ENCODE data around the gene VDR.

VDR gene

DNA sequence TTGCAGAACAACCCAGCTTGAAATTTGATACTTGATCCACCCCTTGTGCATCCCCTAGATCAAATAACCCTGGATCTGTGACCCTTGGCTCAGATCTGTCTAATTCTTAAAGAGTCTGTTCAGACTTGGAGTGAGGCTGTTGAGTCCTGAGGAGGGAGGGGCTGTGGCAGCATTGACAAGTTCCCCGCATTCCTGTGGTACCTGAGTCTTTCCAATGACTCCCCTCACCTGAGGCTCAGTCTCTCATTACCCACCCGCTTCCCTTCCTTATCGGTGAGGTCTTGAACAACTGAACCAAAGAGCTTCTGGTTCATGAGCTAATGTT, 69.0 kb downstream of the VDR start:
- no peak for TF ChIP-seq Cebpa-rat (IDR thresholded peaks at IDR 0.05)

GRCh38 chr12:47835006-47835830, 69.6 kb downstream of the VDR start:
- H3K27me3 ChIP-seq: no peaks in the 10 kb centered on the region
- H3K4me2 ChIP-seq: peak overlapping the region; percentile 31 to 91 (median 63)
- H3K4me1 ChIP-seq: peaks cover 34 to 88% (median 55%) of the 10 kb centered on the region in 10 experiments
- no peaks in the 10 kb centered on the region for H4K20me1 ChIP-seq
- no peak for TF ChIP-seq Cebpa-rat (IDR thresholded peaks at IDR 0.05)
- peak overlapping the region in 4 of 11 experiments; percentile 17 to 60 (median 51); a peak in 4 of 22 replicates for H3K27ac ChIP-seq
- no peaks in the 10 kb centered on the region for H3K9me3 ChIP-seq (replicated peaks in 1 of 11)
- peak overlapping the region in 1 of 11 experiments; percentile 9; a peak in 3 of 22 replicates for H3K9ac ChIP-seq
- no peak overlapping the region for H3K4me3 ChIP-seq
- H3K36me3 ChIP-seq: no peaks in the 10 kb centered on the region

More for the DNA sequence above, 69.0 kb downstream of the VDR start:
- Histone ChIP-seq H3K27me3 (no peaks in the 10 kb centered on the region), H3K27ac (peak overlapping the region in 1 of 11 experiments; percentile 60; a peak in 1 of 22 replicates), H3K4me1 (peaks cover 34 to 82% (median 55%) of the 10 kb centered on the region in 10 experiments), H3K4me3 (no peak overlapping the region), H4K20me1 (no peaks in the 10 kb centered on the region), H3K9ac (no peak overlapping the region; a peak in 1 of 22 replicates), H3K36me3 (no peaks in the 10 kb centered on the region), H3K4me2 (peak overlapping the region; percentile 31 to 91 (median 63); a peak in 17 of 22 replicates), H3K9me3 (replicated peaks in 1 of 11) (no peaks in the 10 kb centered on the region)

- Histone ChIP-seq H3K27ac (peak overlapping the region in 5 of 11 experiments; percentile 3 to 60 (median 44); a peak in 9 of 22 replicates), H3K27me3 (no peaks in the 10 kb centered on the region), H3K36me3 (no peaks in the 10 kb centered on the region), H3K9me3 (replicated peaks in 1 of 11) (no peaks in the 10 kb centered on the region), H3K4me1 (peaks cover 41 to 97% (median 59%) of the 10 kb centered on the region in 10 experiments), H3K4me2 (peak overlapping the region; percentile 31 to 91 (median 63)), H3K9ac (peak overlapping the region in 2 of 11 experiments; percentile 9 to 39; a peak in 4 of 22 replicates), H4K20me1 (no peaks in the 10 kb centered on the region), H3K4me3 (no peak overlapping the region)
- no peak for TF ChIP-seq Cebpa-rat (IDR thresholded peaks at IDR 0.05)
Measured at GRCh38 chr12:47834199-47834903, 70.4 kb downstream of the VDR start.

GRCh38 chr12:47833591-47834012, 71.2 kb downstream of the VDR start:
- peak overlapping the region in 2 of 11 experiments; percentile 26 to 39; a peak in 2 of 22 replicates for H3K9ac ChIP-seq
- no peak overlapping the region for H3K4me3 ChIP-seq
- H3K4me2 ChIP-seq: peak overlapping the region in 10 of 11 experiments; percentile 10 to 91 (median 67); a peak in 16 of 22 replicates
- H3K36me3 ChIP-seq: no peaks in the 10 kb centered on the region
- peak overlapping the region in 4 of 11 experiments; percentile 28 to 60 (median 58); a peak in 7 of 22 replicates for H3K27ac ChIP-seq
- no peaks in the 10 kb centered on the region for H4K20me1 ChIP-seq
- TF ChIP-seq Cebpa-rat (IDR thresholded peaks at IDR 0.05): no peak
- no peaks in the 10 kb centered on the region for H3K27me3 ChIP-seq
- peaks cover 48 to 98% (median 67%) of the 10 kb centered on the region in 10 experiments for H3K4me1 ChIP-seq
- H3K9me3 ChIP-seq (replicated peaks in 1 of 11): no peaks in the 10 kb centered on the region

DNA sequence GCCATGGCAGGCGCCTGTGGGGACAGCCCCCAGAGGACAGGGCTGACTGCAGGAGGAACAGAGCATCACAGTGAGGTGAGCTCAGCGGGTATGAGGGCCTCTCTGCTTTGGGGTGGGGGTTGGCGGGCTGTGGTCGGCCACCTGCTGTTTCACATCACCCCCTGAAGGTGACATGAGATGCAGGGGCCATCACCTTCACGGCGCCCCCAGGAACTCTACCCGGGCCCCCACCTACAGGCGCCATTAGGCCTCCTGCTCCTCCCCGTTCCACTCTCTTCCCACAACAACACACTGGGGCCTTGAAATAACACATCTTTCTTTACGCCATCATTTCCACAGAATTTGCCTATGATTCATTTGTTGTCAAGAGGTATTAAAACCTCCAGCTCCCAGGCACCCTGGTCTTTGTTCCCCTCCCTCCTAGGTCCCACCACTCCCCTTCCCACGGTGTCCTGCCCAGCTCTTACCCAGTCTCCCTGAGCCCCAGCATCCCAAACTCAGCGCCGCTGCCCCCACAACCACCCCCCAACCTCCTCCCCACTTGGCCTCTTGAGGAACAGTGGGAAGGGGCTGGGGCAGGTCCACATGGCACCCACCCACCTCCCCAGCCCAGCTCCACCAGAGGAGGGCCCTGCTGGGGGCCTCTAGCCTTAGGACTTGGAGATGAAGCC, 72.4 kb downstream of the VDR start:
- H4K20me1 ChIP-seq: no peaks in the 10 kb centered on the region
- H3K36me3 ChIP-seq: no peaks in the 10 kb centered on the region
- peak overlapping the region; percentile 17 to 91 (median 63); a peak in 20 of 22 replicates for H3K4me2 ChIP-seq
- TF ChIP-seq Cebpa-rat (IDR thresholded peaks at IDR 0.05): no peak
- H3K9ac ChIP-seq: peak overlapping the region in 2 of 11 experiments; percentile 23 to 25; a peak in 3 of 22 replicates
- peaks cover 57 to 99% (median 74%) of the 10 kb centered on the region in 10 experiments for H3K4me1 ChIP-seq
- H3K27me3 ChIP-seq: no peaks in the 10 kb centered on the region
- no peaks in the 10 kb centered on the region for H3K9me3 ChIP-seq (replicated peaks in 1 of 11)
- peak overlapping the region in 6 of 11 experiments; percentile 23 to 60 (median 56); a peak in 11 of 22 replicates for H3K27ac ChIP-seq
- H3K4me3 ChIP-seq: no peak overlapping the region

GRCh38 chr12:47829584-47829983, 75.2 kb downstream of the VDR start:
- no peaks in the 10 kb centered on the region for H3K36me3 ChIP-seq
- H3K4me1 ChIP-seq: peaks cover 45 to 99% (median 70%) of the 10 kb centered on the region in 10 experiments
- peak overlapping the region in 1 of 10 experiments; percentile 7; a peak in 2 of 20 replicates for H3K4me3 ChIP-seq
- peak overlapping the region in 9 of 11 experiments; percentile 15 to 72 (median 62); a peak in 14 of 22 replicates for H3K27ac ChIP-seq
- peak overlapping the region in 4 of 11 experiments; percentile 25 to 56 (median 48); a peak in 2 of 22 replicates for H3K9ac ChIP-seq
- no peaks in the 10 kb centered on the region for H4K20me1 ChIP-seq
- H3K4me2 ChIP-seq: peak overlapping the region; percentile 70 to 93 (median 80)
- H3K27me3 ChIP-seq: no peaks in the 10 kb centered on the region
- TF ChIP-seq Cebpa-rat (IDR thresholded peaks at IDR 0.05): no peak
- no peaks in the 10 kb centered on the region for H3K9me3 ChIP-seq (replicated peaks in 1 of 11)

- Histone ChIP-seq H3K27ac (peak overlapping the region in 10 of 11 experiments; percentile 15 to 72 (median 61); a peak in 16 of 22 replicates), H3K4me3 (peak overlapping the region in 1 of 10 experiments; percentile 7; a peak in 2 of 20 replicates), H3K9ac (peak overlapping the region in 6 of 11 experiments; percentile 25 to 56 (median 40); a peak in 6 of 22 replicates)
Measured at GRCh38 chr12:47828976-47829482, 75.8 kb downstream of the VDR start.

More at GRCh38 chr12:47828976-47829482, 75.8 kb downstream of the VDR start:
- H3K9me3 ChIP-seq (replicated peaks in 1 of 11): no peaks in the 10 kb centered on the region
- no peaks in the 10 kb centered on the region for H3K27me3 ChIP-seq
- no peaks in the 10 kb centered on the region for H4K20me1 ChIP-seq
- H3K36me3 ChIP-seq: no peaks in the 10 kb centered on the region
- TF ChIP-seq Cebpa-rat (IDR thresholded peaks at IDR 0.05): no peak
- peak overlapping the region; percentile 70 to 93 (median 80) for H3K4me2 ChIP-seq
- H3K4me1 ChIP-seq: peaks cover 45 to 99% (median 70%) of the 10 kb centered on the region in 10 experiments
